ENCODE results near the gene SRRM3. TPM values are rescaled to one million over a fixed set of nuclear protein-coding genes. Genes with fewer than 3 reads are reported as not detected.

Gene SRRM3
- total RNA-seq, 1 donor from 2014 or later = 4.0 TPM

- peaks cover 5% of the 10 kb centered on the region for H3K4me1 Mint-ChIP-seq (ENCODE audit: unreplicated experiment)
- H3K27me3 Mint-ChIP-seq = peaks cover 86% of the 10 kb centered on the region
- no peak overlapping the region for H3K4me3 Mint-ChIP-seq
- H3K9me3 Mint-ChIP-seq = no peaks in the 10 kb centered on the region
- DNase-seq (ENCODE audit: extremely low spot score, unreplicated experiment) = no peak
- no peaks in the 10 kb centered on the region for H3K36me3 Mint-ChIP-seq
- H3K27ac Mint-ChIP-seq = no peak overlapping the region
- TF ChIP-seq CTCF (conservative IDR thresholded peaks at IDR 0.05) = no peak
These were observed 70.4 kb downstream of the SRRM3 start for GRCh38 chr7:76272142-76272541.

- no peak overlapping the region for H3K27ac Mint-ChIP-seq
- TF ChIP-seq CTCF (conservative IDR thresholded peaks at IDR 0.05) = no peak
- no peaks in the 10 kb centered on the region for H3K36me3 Mint-ChIP-seq
- H3K9me3 Mint-ChIP-seq = no peaks in the 10 kb centered on the region
- no peak overlapping the region for H3K4me3 Mint-ChIP-seq
- peaks cover 91% of the 10 kb centered on the region for H3K27me3 Mint-ChIP-seq
- no peak for DNase-seq (ENCODE audit: extremely low spot score, unreplicated experiment)
- H3K4me1 Mint-ChIP-seq (ENCODE audit: unreplicated experiment) = peaks cover 5% of the 10 kb centered on the region
These were observed 71.3 kb downstream of the SRRM3 start for GRCh38 chr7:76272851-76273497.

- Mint-ChIP-seq H3K27ac (no peak overlapping the region), H3K27me3 (peaks cover 90% of the 10 kb centered on the region), H3K4me1 (ENCODE audit: unreplicated experiment) (peaks cover 5% of the 10 kb centered on the region), H3K4me3 (no peak overlapping the region), H3K9me3 (no peaks in the 10 kb centered on the region), H3K36me3 (no peaks in the 10 kb centered on the region)
- DNase-seq (ENCODE audit: extremely low spot score, unreplicated experiment) = no peak
- TF ChIP-seq CTCF (conservative IDR thresholded peaks at IDR 0.05) = no peak
These were observed 71.8 kb downstream of the SRRM3 start for GRCh38 chr7:76273503-76273902.

GRCh38 chr7:76278540-76278939 lies 76.8 kb downstream of the SRRM3 start:
- peaks cover 80% of the 10 kb centered on the region for H3K27me3 Mint-ChIP-seq
- no peaks in the 10 kb centered on the region for H3K4me1 Mint-ChIP-seq (ENCODE audit: unreplicated experiment)
- no peaks in the 10 kb centered on the region for H3K36me3 Mint-ChIP-seq
- H3K4me3 Mint-ChIP-seq = no peak overlapping the region
- no peaks in the 10 kb centered on the region for H3K9me3 Mint-ChIP-seq
- DNase-seq (ENCODE audit: extremely low spot score, unreplicated experiment) = no peak
- H3K27ac Mint-ChIP-seq = no peak overlapping the region
- no peak for TF ChIP-seq CTCF (conservative IDR thresholded peaks at IDR 0.05)

GRCh38 chr7:76280408-76280807 lies 78.7 kb downstream of the SRRM3 start:
- Mint-ChIP-seq H3K27me3 (peaks cover 82% of the 10 kb centered on the region), H3K27ac (no peak overlapping the region), H3K36me3 (no peaks in the 10 kb centered on the region), H3K4me3 (peak overlapping the region; percentile 86), H3K9me3 (no peaks in the 10 kb centered on the region), H3K4me1 (ENCODE audit: unreplicated experiment) (no peaks in the 10 kb centered on the region)
- TF ChIP-seq CTCF (conservative IDR thresholded peaks at IDR 0.05) = no peak
- DNase-seq (ENCODE audit: extremely low spot score, unreplicated experiment) = no peak
